HL-60 (cell line): ENCODE measurements around the gene TNIP1.

Experiments used
- DNase-seq, 2 experiments: peaks; one replicate each; pipeline ENCODE4 v3.0.0-alpha.2; 2010 to 2020; ENCODE audit warnings: low read depth in 1 of 2, low spot score in 1 of 2
- H3K27ac ChIP-seq: fragments of 250-450 bp; sonication (Bioruptor Pico); replicated peaks from 2 replicates; pipeline ENCODE4 v1.5.1; 2020; ENCODE audit warnings: mild to moderate bottlenecking, moderate library complexity
- H3K27me3 ChIP-seq: fragments of 250-450 bp; sonication (Bioruptor Pico); 2 replicates; pipeline ENCODE4 v1.5.1; 2021; ENCODE audit warnings: mild to moderate bottlenecking, moderate library complexity; ENCODE audit not compliant: insufficient read depth, poor library complexity, severe bottlenecking
- H3K4me3 ChIP-seq: replicated peaks from 2 replicates; pipeline ENCODE4 v1.5.1; 2011; ENCODE audit warnings: mild to moderate bottlenecking, control low read depth, low read length; ENCODE audit not compliant: insufficient read depth
- CTCF ChIP-seq: IDR thresholded peaks from one replicate; pipeline ENCODE4 v1.5.1; 2011; ENCODE audit warnings: low read length, control low read depth, inconsistent platforms; ENCODE audit not compliant: insufficient read depth
- GABPA ChIP-seq: IDR thresholded peaks from 2 replicates; pipeline ENCODE4 v1.6.1; 2012; ENCODE audit warnings: low read depth
- POLR2AphosphoS5 ChIP-seq: IDR thresholded peaks from 2 replicates; pipeline ENCODE4 v1.6.1; 2012; ENCODE audit warnings: low read depth
- REST ChIP-seq: IDR thresholded peaks from 2 replicates; pipeline ENCODE4 v1.6.1; 2012; ENCODE audit warnings: low read depth; ENCODE audit not compliant: insufficient replicate concordance
- SPI1 ChIP-seq: IDR thresholded peaks from 2 replicates; pipeline ENCODE4 v1.6.1; 2012; ENCODE audit warnings: low read depth, mild to moderate bottlenecking, borderline replicate concordance

Gene TNIP1

GRCh38 chr5:151085517-151086041, 4.7 kb upstream of the TNIP1 start:
- no peaks in the 10 kb centered on the region for H3K27me3 ChIP-seq
- no peak for TF ChIP-seq CTCF
- no peak for TF ChIP-seq SPI1
- TF ChIP-seq POLR2AphosphoS5 = no peak
- TF ChIP-seq GABPA = no peak
- no peak for TF ChIP-seq REST
- no peak for DNase-seq
- H3K27ac ChIP-seq = no peak overlapping the region
- H3K4me3 ChIP-seq = no peak overlapping the region

- no peak for DNase-seq
- Histone ChIP-seq H3K27ac (no peak overlapping the region), H3K27me3 (no peaks in the 10 kb centered on the region), H3K4me3 (no peak overlapping the region)
- TF ChIP-seq REST (no peak), CTCF (no peak), GABPA (no peak), SPI1 (no peak), POLR2AphosphoS5 (no peak)
Observed at GRCh38 chr5:151084363-151084762, 3.5 kb upstream of the TNIP1 start.

- TF ChIP-seq CTCF (no peak), GABPA (no peak), SPI1 (no peak), POLR2AphosphoS5 (no peak), REST (no peak)
- no peak overlapping the region for H3K27ac ChIP-seq
- DNase-seq = no peak
- H3K27me3 ChIP-seq = no peaks in the 10 kb centered on the region
- H3K4me3 ChIP-seq = no peak overlapping the region
Observed at GRCh38 chr5:151083081-151083676, 2.3 kb upstream of the TNIP1 start.
